ENCODE results near the gene KRTAP4-9.
"Not testable (repeated sequence)": the region's sequence is repeated elsewhere in the genome, so short reads cannot be mapped to it uniquely, and the experiment has no call there.

Gene KRTAP4-9

GRCh38 chr17:41125064-41125463 is 19.9 kb downstream of the KRTAP4-9 start:
- Histone ChIP-seq H3K36me3 (ENCODE audit: control insufficient read depth in 1 of 2, insufficient read depth in 2 of 2, low read length in 2 of 2) (no peaks in the 10 kb centered on the region), H3K4me3 (ENCODE audit: low read depth in 1 of 2, low read length in 2 of 2) (no peak overlapping the region), H3K27ac (ENCODE audit: low read depth, low read length) (no peak overlapping the region), H3K4me1 (ENCODE audit: control insufficient read depth in 1 of 2, insufficient read depth in 2 of 2, low read length in 2 of 2) (no peaks in the 10 kb centered on the region), H3K9me3 (ENCODE audit: control insufficient read depth in 1 of 2, low read length in 2 of 2) (no peaks in the 10 kb centered on the region), H3K27me3 (ENCODE audit: control insufficient read depth in 1 of 2, insufficient read depth in 2 of 2, low read length in 2 of 2) (no peaks in the 10 kb centered on the region), H3K9ac (ENCODE audit: low read depth in 1 of 2, low read length in 2 of 2) (no peak overlapping the region)

- no peak overlapping the region for H3K27ac ChIP-seq (ENCODE audit: low read depth, low read length)
- H3K4me1 ChIP-seq (ENCODE audit: control insufficient read depth in 1 of 2, insufficient read depth in 2 of 2, low read length in 2 of 2), result no peaks in the 10 kb centered on the region
- H3K36me3 ChIP-seq (ENCODE audit: control insufficient read depth in 1 of 2, insufficient read depth in 2 of 2, low read length in 2 of 2), result no peaks in the 10 kb centered on the region
- no peak overlapping the region for H3K9ac ChIP-seq (ENCODE audit: low read depth in 1 of 2, low read length in 2 of 2)
- H3K27me3 ChIP-seq (ENCODE audit: control insufficient read depth in 1 of 2, insufficient read depth in 2 of 2, low read length in 2 of 2), result no peaks in the 10 kb centered on the region
- no peaks in the 10 kb centered on the region for H3K9me3 ChIP-seq (ENCODE audit: control insufficient read depth in 1 of 2, low read length in 2 of 2)
- no peak overlapping the region for H3K4me3 ChIP-seq (ENCODE audit: low read depth in 1 of 2, low read length in 2 of 2)
Measured at GRCh38 chr17:41126412-41126811, 21.2 kb downstream of the KRTAP4-9 start.

GRCh38 chr17:41127371-41127770 is 22.2 kb downstream of the KRTAP4-9 start:
- Histone ChIP-seq H3K27me3 (ENCODE audit: control insufficient read depth in 1 of 2, insufficient read depth in 2 of 2, low read length in 2 of 2) (no peaks in the 10 kb centered on the region), H3K9me3 (ENCODE audit: control insufficient read depth in 1 of 2, low read length in 2 of 2) (no peaks in the 10 kb centered on the region), H3K4me1 (ENCODE audit: control insufficient read depth in 1 of 2, insufficient read depth in 2 of 2, low read length in 2 of 2) (no peaks in the 10 kb centered on the region), H3K27ac (ENCODE audit: low read depth, low read length) (no peak overlapping the region), H3K36me3 (ENCODE audit: control insufficient read depth in 1 of 2, insufficient read depth in 2 of 2, low read length in 2 of 2) (no peaks in the 10 kb centered on the region), H3K4me3 (ENCODE audit: low read depth in 1 of 2, low read length in 2 of 2) (no peak overlapping the region), H3K9ac (ENCODE audit: low read depth in 1 of 2, low read length in 2 of 2) (no peak overlapping the region)

GRCh38 chr17:41131979-41132378 is 26.8 kb downstream of the KRTAP4-9 start:
- no peaks in the 10 kb centered on the region for H3K9me3 ChIP-seq (ENCODE audit: control insufficient read depth in 1 of 2, low read length in 2 of 2)
- no peaks in the 10 kb centered on the region for H3K36me3 ChIP-seq (ENCODE audit: control insufficient read depth in 1 of 2, insufficient read depth in 2 of 2, low read length in 2 of 2)
- H3K27me3 ChIP-seq (ENCODE audit: control insufficient read depth in 1 of 2, insufficient read depth in 2 of 2, low read length in 2 of 2), result no peaks in the 10 kb centered on the region
- H3K9ac ChIP-seq (ENCODE audit: low read depth in 1 of 2, low read length in 2 of 2), result no peak overlapping the region
- no peak overlapping the region for H3K4me3 ChIP-seq (ENCODE audit: low read depth in 1 of 2, low read length in 2 of 2)
- H3K4me1 ChIP-seq (ENCODE audit: control insufficient read depth in 1 of 2, insufficient read depth in 2 of 2, low read length in 2 of 2), result no peaks in the 10 kb centered on the region
- H3K27ac ChIP-seq (ENCODE audit: low read depth, low read length), result no peak overlapping the region

- Histone ChIP-seq H3K9ac (ENCODE audit: low read depth in 1 of 2, low read length in 2 of 2) (no peak overlapping the region), H3K4me3 (ENCODE audit: low read depth in 1 of 2, low read length in 2 of 2) (no peak overlapping the region), H3K9me3 (ENCODE audit: control insufficient read depth in 1 of 2, low read length in 2 of 2) (no peaks in the 10 kb centered on the region), H3K4me1 (ENCODE audit: control insufficient read depth in 1 of 2, insufficient read depth in 2 of 2, low read length in 2 of 2) (no peaks in the 10 kb centered on the region), H3K27me3 (ENCODE audit: control insufficient read depth in 1 of 2, insufficient read depth in 2 of 2, low read length in 2 of 2) (no peaks in the 10 kb centered on the region), H3K36me3 (ENCODE audit: control insufficient read depth in 1 of 2, insufficient read depth in 2 of 2, low read length in 2 of 2) (no peaks in the 10 kb centered on the region), H3K27ac (ENCODE audit: low read depth, low read length) (no peak overlapping the region)
Measured at GRCh38 chr17:41133880-41134735, 28.9 kb downstream of the KRTAP4-9 start.

- H3K36me3 ChIP-seq (ENCODE audit: control insufficient read depth in 1 of 2, insufficient read depth in 2 of 2, low read length in 2 of 2); H3K27me3 ChIP-seq (ENCODE audit: control insufficient read depth in 1 of 2, insufficient read depth in 2 of 2, low read length in 2 of 2); H3K9me3 ChIP-seq (ENCODE audit: control insufficient read depth in 1 of 2, low read length in 2 of 2); H3K4me1 ChIP-seq (ENCODE audit: control insufficient read depth in 1 of 2, insufficient read depth in 2 of 2, low read length in 2 of 2); H3K9ac ChIP-seq (ENCODE audit: low read depth in 1 of 2, low read length in 2 of 2); H3K4me3 ChIP-seq (ENCODE audit: low read depth in 1 of 2, low read length in 2 of 2); H3K27ac ChIP-seq (ENCODE audit: low read depth, low read length): not testable (repeated sequence)
Measured at GRCh38 chr17:41139865-41140264, 34.7 kb downstream of the KRTAP4-9 start.

GRCh38 chr17:41140360-41141131 is 35.4 kb downstream of the KRTAP4-9 start, which contains the start of gene KRTAP4-6:
TSS of gene KRTAP4-6 (minus strand) at chr17:41140544. CDS start at chr17:41140487, 57 bp downstream.
- Histone ChIP-seq H3K9ac (ENCODE audit: low read depth in 1 of 2, low read length in 2 of 2) (no peak within 1 kb of the TSS), H3K4me3 (ENCODE audit: low read depth in 1 of 2, low read length in 2 of 2) (no peak within 1 kb of the TSS), H3K27me3 (ENCODE audit: control insufficient read depth in 1 of 2, insufficient read depth in 2 of 2, low read length in 2 of 2) (no peaks in the 10 kb centered on the region), H3K9me3 (ENCODE audit: control insufficient read depth in 1 of 2, low read length in 2 of 2) (peaks cover 0 to 6% of the 10 kb centered on the region in 2 donors), H3K36me3 (ENCODE audit: control insufficient read depth in 1 of 2, insufficient read depth in 2 of 2, low read length in 2 of 2) (no peaks in the 10 kb centered on the region), H3K4me1 (ENCODE audit: control insufficient read depth in 1 of 2, insufficient read depth in 2 of 2, low read length in 2 of 2) (no peaks in the 10 kb centered on the region), H3K27ac (ENCODE audit: low read depth, low read length) (no peak within 1 kb of the TSS)

GRCh38 chr17:41141361-41141760 is 36.2 kb downstream of the KRTAP4-9 start:
- Histone ChIP-seq H3K9me3 (ENCODE audit: control insufficient read depth in 1 of 2, low read length in 2 of 2) (peaks cover 0 to 6% of the 10 kb centered on the region in 2 donors), H3K4me3 (ENCODE audit: low read depth in 1 of 2, low read length in 2 of 2) (no peak overlapping the region), H3K36me3 (ENCODE audit: control insufficient read depth in 1 of 2, insufficient read depth in 2 of 2, low read length in 2 of 2) (no peaks in the 10 kb centered on the region), H3K27ac (ENCODE audit: low read depth, low read length) (no peak overlapping the region), H3K4me1 (ENCODE audit: control insufficient read depth in 1 of 2, insufficient read depth in 2 of 2, low read length in 2 of 2) (no peaks in the 10 kb centered on the region), H3K9ac (ENCODE audit: low read depth in 1 of 2, low read length in 2 of 2) (no peak overlapping the region), H3K27me3 (ENCODE audit: control insufficient read depth in 1 of 2, insufficient read depth in 2 of 2, low read length in 2 of 2) (no peaks in the 10 kb centered on the region)

- Histone ChIP-seq H3K27me3 (ENCODE audit: control insufficient read depth in 1 of 2, insufficient read depth in 2 of 2, low read length in 2 of 2) (no peaks in the 10 kb centered on the region), H3K9me3 (ENCODE audit: control insufficient read depth in 1 of 2, low read length in 2 of 2) (peaks cover 0 to 6% of the 10 kb centered on the region in 2 donors), H3K36me3 (ENCODE audit: control insufficient read depth in 1 of 2, insufficient read depth in 2 of 2, low read length in 2 of 2) (no peaks in the 10 kb centered on the region), H3K4me3 (ENCODE audit: low read depth in 1 of 2, low read length in 2 of 2) (no peak overlapping the region), H3K27ac (ENCODE audit: low read depth, low read length) (no peak overlapping the region), H3K4me1 (ENCODE audit: control insufficient read depth in 1 of 2, insufficient read depth in 2 of 2, low read length in 2 of 2) (no peaks in the 10 kb centered on the region), H3K9ac (ENCODE audit: low read depth in 1 of 2, low read length in 2 of 2) (no peak overlapping the region)
Measured at GRCh38 chr17:41144846-41145245, 39.7 kb downstream of the KRTAP4-9 start.

GRCh38 chr17:41145261-41145660 is 40.1 kb downstream of the KRTAP4-9 start:
- H3K9ac ChIP-seq (ENCODE audit: low read depth in 1 of 2, low read length in 2 of 2), result no peak overlapping the region
- H3K27me3 ChIP-seq (ENCODE audit: control insufficient read depth in 1 of 2, insufficient read depth in 2 of 2, low read length in 2 of 2), result no peaks in the 10 kb centered on the region
- no peaks in the 10 kb centered on the region for H3K36me3 ChIP-seq (ENCODE audit: control insufficient read depth in 1 of 2, insufficient read depth in 2 of 2, low read length in 2 of 2)
- no peaks in the 10 kb centered on the region for H3K4me1 ChIP-seq (ENCODE audit: control insufficient read depth in 1 of 2, insufficient read depth in 2 of 2, low read length in 2 of 2)
- H3K9me3 ChIP-seq (ENCODE audit: control insufficient read depth in 1 of 2, low read length in 2 of 2), result peaks cover 0 to 6% of the 10 kb centered on the region in 2 donors
- H3K4me3 ChIP-seq (ENCODE audit: low read depth in 1 of 2, low read length in 2 of 2), result no peak overlapping the region
- no peak overlapping the region for H3K27ac ChIP-seq (ENCODE audit: low read depth, low read length)

Measured in duodenal mucosa (tissue), 2 donors.